GM20000 (cell line): Measurements from ENCODE around the gene PPP6R3.

Source experiments
- DNase-seq: peaks from one replicate; pipeline ENCODE4 v3.0.0; 2012; ENCODE audit warnings: low spot score
- TF ChIP-seq, protein P1 (sequence below): IDR thresholded peaks from 2 replicates; pipeline ENCODE4 v1.5.1; 2012; ENCODE audit warnings: mild to moderate bottlenecking, control low read depth; ENCODE audit errors: extremely low read depth, missing control alignments

Gene PPP6R3

DNA sequence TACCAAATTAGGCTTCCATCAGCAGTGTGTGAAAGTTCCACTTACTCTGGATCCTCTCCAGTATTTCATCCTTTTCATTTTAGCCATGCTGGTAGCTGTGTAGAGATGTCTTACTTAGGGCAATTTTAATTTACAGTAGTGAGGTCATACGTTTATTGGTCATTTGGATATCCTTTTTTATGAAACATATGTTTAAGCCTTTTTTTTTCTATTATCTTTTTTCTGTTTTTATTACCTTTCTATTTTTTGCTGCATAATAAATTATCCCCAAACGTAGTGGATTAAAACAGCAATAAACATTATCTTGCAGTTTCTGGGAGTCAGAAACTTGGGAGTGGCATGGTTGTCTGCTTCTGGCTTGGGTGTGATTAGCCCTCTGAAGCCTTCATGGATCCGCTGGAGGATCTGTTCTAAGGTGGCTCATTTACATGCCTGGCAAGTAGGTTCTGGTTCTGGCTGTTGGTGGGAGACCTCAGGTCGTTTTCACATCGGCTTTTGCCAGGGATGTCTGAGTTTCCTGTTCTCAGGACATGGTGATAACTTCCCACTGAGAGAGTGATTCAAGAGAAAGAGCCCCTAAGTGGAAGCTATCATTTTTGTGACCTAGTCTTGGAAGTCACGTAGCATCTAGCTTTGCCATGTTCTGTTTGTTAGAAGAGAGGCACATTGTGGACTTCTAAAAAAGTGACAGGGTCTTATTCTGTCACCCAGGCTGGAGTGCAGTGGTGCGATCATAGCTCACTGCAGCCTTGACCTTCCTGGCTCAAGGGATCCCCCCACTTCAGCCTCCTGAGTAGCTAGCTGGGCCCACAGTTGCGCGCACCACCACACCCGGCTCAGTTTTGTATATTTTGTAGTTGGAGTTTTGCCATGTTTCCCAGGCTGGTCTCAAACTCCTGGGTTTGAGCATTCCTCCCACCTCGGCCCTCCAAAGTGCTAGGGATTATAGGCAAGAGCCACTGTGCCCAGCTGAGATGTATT, 38.6 kb downstream of the PPP6R3 start:
- TF ChIP-seq, protein P1, sequence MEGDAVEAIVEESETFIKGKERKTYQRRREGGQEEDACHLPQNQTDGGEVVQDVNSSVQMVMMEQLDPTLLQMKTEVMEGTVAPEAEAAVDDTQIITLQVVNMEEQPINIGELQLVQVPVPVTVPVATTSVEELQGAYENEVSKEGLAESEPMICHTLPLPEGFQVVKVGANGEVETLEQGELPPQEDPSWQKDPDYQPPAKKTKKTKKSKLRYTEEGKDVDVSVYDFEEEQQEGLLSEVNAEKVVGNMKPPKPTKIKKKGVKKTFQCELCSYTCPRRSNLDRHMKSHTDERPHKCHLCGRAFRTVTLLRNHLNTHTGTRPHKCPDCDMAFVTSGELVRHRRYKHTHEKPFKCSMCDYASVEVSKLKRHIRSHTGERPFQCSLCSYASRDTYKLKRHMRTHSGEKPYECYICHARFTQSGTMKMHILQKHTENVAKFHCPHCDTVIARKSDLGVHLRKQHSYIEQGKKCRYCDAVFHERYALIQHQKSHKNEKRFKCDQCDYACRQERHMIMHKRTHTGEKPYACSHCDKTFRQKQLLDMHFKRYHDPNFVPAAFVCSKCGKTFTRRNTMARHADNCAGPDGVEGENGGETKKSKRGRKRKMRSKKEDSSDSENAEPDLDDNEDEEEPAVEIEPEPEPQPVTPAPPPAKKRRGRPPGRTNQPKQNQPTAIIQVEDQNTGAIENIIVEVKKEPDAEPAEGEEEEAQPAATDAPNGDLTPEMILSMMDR, result no peak
- no peak for DNase-seq

DNA sequence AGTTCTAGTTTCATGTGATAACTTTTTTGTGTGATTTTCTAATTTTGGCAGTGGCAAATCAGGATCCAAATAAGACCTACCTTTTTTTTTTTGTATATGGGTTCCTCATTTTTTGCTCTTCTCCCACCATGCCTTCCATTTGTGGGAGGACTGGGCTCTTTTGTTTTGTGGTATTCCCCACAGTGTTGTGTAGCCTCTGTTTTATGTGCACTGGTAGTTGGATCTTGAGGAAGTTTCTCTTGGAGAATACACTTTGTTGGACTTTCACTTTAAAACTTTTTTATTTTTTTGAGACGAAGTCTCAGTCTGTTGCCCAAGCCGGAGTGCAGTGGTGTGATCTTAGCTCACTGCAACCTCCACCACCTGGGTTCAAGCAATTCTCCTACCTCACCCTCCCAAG, 39.7 kb downstream of the PPP6R3 start:
- no peak for DNase-seq
- TF ChIP-seq, protein P1, result no peak

DNA sequence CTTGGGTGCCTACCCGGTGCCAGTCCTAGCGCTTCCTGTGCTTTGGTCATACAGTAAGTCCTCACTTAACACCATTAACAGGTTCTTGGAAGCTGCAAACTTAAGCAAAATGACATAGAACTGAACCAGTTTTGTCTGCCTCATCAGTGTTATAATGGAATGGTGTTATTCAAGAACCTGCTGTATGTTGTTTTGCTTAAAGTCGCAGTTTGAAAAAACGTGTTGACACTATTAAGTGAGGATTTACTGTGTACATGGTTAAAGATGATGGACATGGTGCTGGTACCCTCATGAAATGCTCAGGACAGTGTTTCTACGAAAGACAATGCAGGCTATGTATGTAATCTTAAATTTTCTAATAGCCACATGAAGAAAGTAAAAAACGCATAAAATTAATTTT, 41.3 kb downstream of the PPP6R3 start:
- TF ChIP-seq, protein P1, result no peak
- no peak for DNase-seq

DNA sequence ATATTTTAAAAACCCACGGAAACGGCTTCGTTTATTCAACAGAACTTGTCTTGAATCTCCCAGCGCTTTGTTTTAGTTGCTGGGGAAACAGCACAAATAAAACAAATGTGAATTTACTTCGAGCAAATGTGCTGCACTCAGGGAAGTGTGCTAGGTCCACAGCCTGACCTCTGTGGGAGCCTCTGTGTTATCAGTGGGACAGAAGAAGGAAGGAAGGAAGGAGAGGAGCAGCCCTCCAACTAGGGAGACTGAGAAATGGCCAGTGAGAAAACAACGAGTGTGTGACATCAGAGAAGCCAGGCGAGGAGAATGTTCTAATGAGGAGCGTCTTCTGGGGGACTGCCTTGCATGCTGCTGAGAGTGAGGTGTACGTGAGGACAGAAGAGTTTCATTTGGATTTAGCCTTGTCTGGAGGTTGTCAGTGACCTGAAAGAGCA, 42.7 kb downstream of the PPP6R3 start:
- TF ChIP-seq, protein P1, result no peak
- DNase-seq, result no peak

DNA sequence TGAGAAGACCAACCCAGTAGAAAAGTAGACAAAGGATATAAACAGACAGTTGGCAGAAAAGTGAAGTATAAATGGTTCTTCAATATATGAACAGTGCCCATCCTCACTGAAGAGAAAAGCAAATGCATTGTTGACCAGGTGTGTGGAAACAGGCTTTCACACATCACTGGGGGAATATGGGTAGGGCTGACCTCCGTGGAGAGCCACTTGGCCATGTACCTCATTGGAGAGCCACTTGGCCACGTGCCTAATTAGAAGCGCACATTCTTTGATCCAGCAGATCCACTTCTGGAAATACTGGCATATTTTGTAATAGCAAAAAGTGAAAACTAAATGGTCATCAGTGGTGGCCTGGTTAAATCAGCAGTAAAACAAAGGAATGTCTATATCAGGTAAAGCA, 43.2 kb downstream of the PPP6R3 start:
- DNase-seq, result no peak
- TF ChIP-seq, protein P1, result no peak

DNA sequence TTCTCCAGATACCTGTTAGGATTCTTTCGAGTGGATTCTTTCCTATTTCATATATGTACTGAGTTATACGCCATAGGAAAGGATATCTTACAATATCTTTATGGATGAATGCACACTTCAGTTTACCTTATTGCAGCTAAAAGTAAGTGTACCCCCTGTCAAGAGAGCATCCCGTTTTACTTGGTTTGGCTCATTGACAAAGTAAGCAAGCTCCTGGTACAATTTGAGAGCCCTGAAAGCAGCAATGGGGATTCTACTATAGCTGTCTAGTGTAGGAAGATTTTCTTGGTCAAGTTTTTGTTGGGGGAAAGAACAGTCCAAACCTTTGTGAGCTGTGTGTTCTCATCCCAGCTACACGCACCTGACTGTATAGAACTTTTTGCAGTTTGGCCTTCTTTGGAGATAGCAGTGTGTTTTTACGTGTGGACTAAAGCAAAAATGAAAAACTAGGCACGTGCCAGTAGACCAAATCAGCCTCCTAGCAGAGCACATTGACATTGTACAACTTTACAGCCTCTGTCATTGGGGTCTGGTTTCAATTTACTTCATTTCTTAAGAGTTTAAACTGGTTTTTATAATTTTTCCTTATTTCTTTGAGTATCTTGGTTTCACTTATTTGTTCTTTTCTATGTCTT, 44.0 kb downstream of the PPP6R3 start:
- TF ChIP-seq, protein P1, result no peak
- DNase-seq, result no peak

DNA sequence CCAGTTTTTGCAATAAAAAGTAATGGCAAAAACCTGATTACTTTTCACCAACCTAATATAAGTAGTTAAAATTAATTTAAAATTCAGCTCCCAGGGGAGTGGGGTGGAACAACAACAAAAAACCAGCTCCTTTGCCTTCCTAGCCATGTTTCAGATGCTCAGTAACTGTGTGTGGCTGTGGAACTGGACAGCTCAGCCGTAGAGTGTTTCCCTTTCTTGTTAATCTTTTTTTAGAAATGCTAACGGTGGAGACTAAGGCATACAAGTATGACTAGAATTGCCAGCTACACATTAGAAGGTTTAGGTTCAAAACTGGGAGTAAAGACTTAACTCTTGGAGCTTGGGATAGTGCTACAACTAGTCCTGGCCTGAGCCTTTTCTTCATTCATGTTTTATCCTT, 45.0 kb downstream of the PPP6R3 start:
- TF ChIP-seq, protein P1, result no peak

More for the DNA sequence above, 45.0 kb downstream of the PPP6R3 start:
- DNase-seq, result no peak
